ENCODE measurements around the gene SLC6A9.

SLC6A9 gene

GRCh38 chr1:44074415-44074814 lies 43.2 kb upstream of the SLC6A9 start:
- Histone ChIP-seq H3K4me3 (ENCODE audit: low read depth, low read length) (no peak overlapping the region), H3K27me3 (replicated peaks) (no peaks in the 10 kb centered on the region), H3K27ac (no peak overlapping the region), H3K36me3 (replicated peaks) (no peaks in the 10 kb centered on the region)
- in situ Hi-C loops (cut with HindIII; ENCODE audit: low pct_ligation_motif_present, low sequenced_read_pairs) = no loop called here
- no peak for TF ChIP-seq CTCF (IDR thresholded peaks at IDR 0.05; ENCODE audit: low read depth, low read length, missing control alignments)
- DNase-seq = no peak

- Histone ChIP-seq H3K27ac (no peak overlapping the region), H3K4me3 (ENCODE audit: low read depth, low read length) (no peak overlapping the region), H3K27me3 (replicated peaks) (no peaks in the 10 kb centered on the region), H3K36me3 (replicated peaks) (no peaks in the 10 kb centered on the region)
- DNase-seq = no peak
- TF ChIP-seq CTCF (IDR thresholded peaks at IDR 0.05; ENCODE audit: low read depth, low read length, missing control alignments) = no peak
- in situ Hi-C loops (cut with HindIII; ENCODE audit: low pct_ligation_motif_present, low sequenced_read_pairs) = no loop called here
Measured at GRCh38 chr1:44073528-44073927, 42.3 kb upstream of the SLC6A9 start.

- TF ChIP-seq CTCF (IDR thresholded peaks at IDR 0.05; ENCODE audit: low read depth, low read length, missing control alignments) = no peak
- H3K27me3 ChIP-seq (replicated peaks) = no peaks in the 10 kb centered on the region
- no peak overlapping the region for H3K4me3 ChIP-seq (ENCODE audit: low read depth, low read length)
- in situ Hi-C loops (cut with HindIII; ENCODE audit: low pct_ligation_motif_present, low sequenced_read_pairs) = no loop called here
- no peak overlapping the region for H3K27ac ChIP-seq
- no peak for DNase-seq
- H3K36me3 ChIP-seq (replicated peaks) = no peaks in the 10 kb centered on the region
Measured at GRCh38 chr1:44072821-44073220, 41.6 kb upstream of the SLC6A9 start.

GRCh38 chr1:44072204-44072603 lies 40.9 kb upstream of the SLC6A9 start:
- Histone ChIP-seq H3K27me3 (replicated peaks) (no peaks in the 10 kb centered on the region), H3K27ac (no peak overlapping the region), H3K36me3 (replicated peaks) (no peaks in the 10 kb centered on the region), H3K4me3 (ENCODE audit: low read depth, low read length) (no peak overlapping the region)
- in situ Hi-C loops (cut with HindIII; ENCODE audit: low pct_ligation_motif_present, low sequenced_read_pairs) = no loop called here
- no peak for TF ChIP-seq CTCF (IDR thresholded peaks at IDR 0.05; ENCODE audit: low read depth, low read length, missing control alignments)
- DNase-seq = peak; percentile 93

GRCh38 chr1:44071461-44071860 lies 40.2 kb upstream of the SLC6A9 start:
- Histone ChIP-seq H3K27me3 (replicated peaks) (no peaks in the 10 kb centered on the region), H3K4me3 (ENCODE audit: low read depth, low read length) (no peak overlapping the region), H3K36me3 (replicated peaks) (no peaks in the 10 kb centered on the region), H3K27ac (no peak overlapping the region)
- DNase-seq = no peak
- in situ Hi-C loops (cut with HindIII; ENCODE audit: low pct_ligation_motif_present, low sequenced_read_pairs) = no loop called here
- TF ChIP-seq CTCF (IDR thresholded peaks at IDR 0.05; ENCODE audit: low read depth, low read length, missing control alignments) = no peak

GRCh38 chr1:44068442-44068921 lies 37.2 kb upstream of the SLC6A9 start:
- no peaks in the 10 kb centered on the region for H3K27me3 ChIP-seq (replicated peaks)
- in situ Hi-C loops (cut with HindIII; ENCODE audit: low pct_ligation_motif_present, low sequenced_read_pairs) = no loop called here
- no peaks in the 10 kb centered on the region for H3K36me3 ChIP-seq (replicated peaks)
- H3K4me3 ChIP-seq (ENCODE audit: low read depth, low read length) = no peak overlapping the region
- no peak overlapping the region for H3K27ac ChIP-seq
- TF ChIP-seq CTCF (IDR thresholded peaks at IDR 0.05; ENCODE audit: low read depth, low read length, missing control alignments) = no peak
- no peak for DNase-seq

Measured in brain microvascular endothelial cell (primary cell).